ENCODE data around the gene TEP1.

GRCh38 chr14:20383032-20383431 is 30.3 kb downstream of the TEP1 start:
- TF ChIP-seq, protein P1, sequence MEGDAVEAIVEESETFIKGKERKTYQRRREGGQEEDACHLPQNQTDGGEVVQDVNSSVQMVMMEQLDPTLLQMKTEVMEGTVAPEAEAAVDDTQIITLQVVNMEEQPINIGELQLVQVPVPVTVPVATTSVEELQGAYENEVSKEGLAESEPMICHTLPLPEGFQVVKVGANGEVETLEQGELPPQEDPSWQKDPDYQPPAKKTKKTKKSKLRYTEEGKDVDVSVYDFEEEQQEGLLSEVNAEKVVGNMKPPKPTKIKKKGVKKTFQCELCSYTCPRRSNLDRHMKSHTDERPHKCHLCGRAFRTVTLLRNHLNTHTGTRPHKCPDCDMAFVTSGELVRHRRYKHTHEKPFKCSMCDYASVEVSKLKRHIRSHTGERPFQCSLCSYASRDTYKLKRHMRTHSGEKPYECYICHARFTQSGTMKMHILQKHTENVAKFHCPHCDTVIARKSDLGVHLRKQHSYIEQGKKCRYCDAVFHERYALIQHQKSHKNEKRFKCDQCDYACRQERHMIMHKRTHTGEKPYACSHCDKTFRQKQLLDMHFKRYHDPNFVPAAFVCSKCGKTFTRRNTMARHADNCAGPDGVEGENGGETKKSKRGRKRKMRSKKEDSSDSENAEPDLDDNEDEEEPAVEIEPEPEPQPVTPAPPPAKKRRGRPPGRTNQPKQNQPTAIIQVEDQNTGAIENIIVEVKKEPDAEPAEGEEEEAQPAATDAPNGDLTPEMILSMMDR (IDR thresholded peaks at IDR 0.05) = no peak
- TF ChIP-seq POLR2A (IDR thresholded peaks at IDR 0.05) = no peak

Data from Peyer's patch (tissue), 4 donors.